ENCODE measurements around the gene AGL.

Gene AGL

DNA sequence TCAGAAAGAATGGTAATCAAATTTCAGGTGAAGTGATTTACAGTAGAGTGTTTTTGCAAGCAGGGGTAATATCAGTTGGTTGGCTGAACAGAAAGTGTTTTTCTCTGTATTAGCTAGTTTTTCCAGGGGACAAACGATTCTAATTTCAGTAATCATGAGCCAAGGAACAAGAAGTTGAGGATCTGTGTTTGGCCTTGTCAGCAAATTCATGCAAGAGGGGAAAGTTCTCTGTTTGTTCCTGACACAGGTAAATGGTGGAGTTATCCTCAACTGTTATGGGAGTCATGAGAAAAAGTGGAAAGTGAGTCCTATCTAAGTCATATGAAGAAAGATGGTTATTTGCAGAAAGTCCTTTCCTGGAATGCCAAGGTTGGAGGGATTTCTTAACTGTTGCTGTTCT is 95.0 kb downstream of the AGL start:
- no peaks in the 10 kb centered on the region for H3K36me3 ChIP-seq (replicated peaks; ENCODE audit: insufficient read depth, low read length)
- no peak overlapping the region for H3K4me3 ChIP-seq (ENCODE audit: low read length)
- H3K27ac ChIP-seq (ENCODE audit: low read length), result no peak overlapping the region
- TF ChIP-seq EZH2 (optimal IDR thresholded peaks at IDR 0.05; ENCODE audit: low read depth, low read length), result no peak
- no peak for TF ChIP-seq EZH2phosphoT487 (IDR thresholded peaks at IDR 0.05; ENCODE audit: low read length)
- TF ChIP-seq, protein P1, sequence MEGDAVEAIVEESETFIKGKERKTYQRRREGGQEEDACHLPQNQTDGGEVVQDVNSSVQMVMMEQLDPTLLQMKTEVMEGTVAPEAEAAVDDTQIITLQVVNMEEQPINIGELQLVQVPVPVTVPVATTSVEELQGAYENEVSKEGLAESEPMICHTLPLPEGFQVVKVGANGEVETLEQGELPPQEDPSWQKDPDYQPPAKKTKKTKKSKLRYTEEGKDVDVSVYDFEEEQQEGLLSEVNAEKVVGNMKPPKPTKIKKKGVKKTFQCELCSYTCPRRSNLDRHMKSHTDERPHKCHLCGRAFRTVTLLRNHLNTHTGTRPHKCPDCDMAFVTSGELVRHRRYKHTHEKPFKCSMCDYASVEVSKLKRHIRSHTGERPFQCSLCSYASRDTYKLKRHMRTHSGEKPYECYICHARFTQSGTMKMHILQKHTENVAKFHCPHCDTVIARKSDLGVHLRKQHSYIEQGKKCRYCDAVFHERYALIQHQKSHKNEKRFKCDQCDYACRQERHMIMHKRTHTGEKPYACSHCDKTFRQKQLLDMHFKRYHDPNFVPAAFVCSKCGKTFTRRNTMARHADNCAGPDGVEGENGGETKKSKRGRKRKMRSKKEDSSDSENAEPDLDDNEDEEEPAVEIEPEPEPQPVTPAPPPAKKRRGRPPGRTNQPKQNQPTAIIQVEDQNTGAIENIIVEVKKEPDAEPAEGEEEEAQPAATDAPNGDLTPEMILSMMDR (IDR thresholded peaks at IDR 0.05; ENCODE audit: low read length), result no peak
- H4K20me1 ChIP-seq (ENCODE audit: insufficient read depth, low read length), result no peaks in the 10 kb centered on the region
- H3K9ac ChIP-seq (ENCODE audit: low read length), result no peak overlapping the region
- H3F3A ChIP-seq (ENCODE audit: insufficient read depth, low read length), result no peaks in the 10 kb centered on the region
- H3K4me2 ChIP-seq (ENCODE audit: low read depth, low read length), result no peak overlapping the region
- H3K4me1 ChIP-seq (ENCODE audit: low read length), result no peaks in the 10 kb centered on the region
- H2AFZ ChIP-seq (ENCODE audit: low read length), result no peak overlapping the region
- DNase-seq, result no peak
- no peaks in the 10 kb centered on the region for H3K9me2 ChIP-seq (replicated peaks; ENCODE audit: insufficient read depth, low read length)
- H3K9me3 ChIP-seq (replicated peaks; ENCODE audit: insufficient read depth, low read length), result no peaks in the 10 kb centered on the region
- H3K79me2 ChIP-seq (ENCODE audit: low read length), result no peaks in the 10 kb centered on the region
- H3K27me3 ChIP-seq (replicated peaks; ENCODE audit: insufficient read depth, low read length), result no peaks in the 10 kb centered on the region

DNA sequence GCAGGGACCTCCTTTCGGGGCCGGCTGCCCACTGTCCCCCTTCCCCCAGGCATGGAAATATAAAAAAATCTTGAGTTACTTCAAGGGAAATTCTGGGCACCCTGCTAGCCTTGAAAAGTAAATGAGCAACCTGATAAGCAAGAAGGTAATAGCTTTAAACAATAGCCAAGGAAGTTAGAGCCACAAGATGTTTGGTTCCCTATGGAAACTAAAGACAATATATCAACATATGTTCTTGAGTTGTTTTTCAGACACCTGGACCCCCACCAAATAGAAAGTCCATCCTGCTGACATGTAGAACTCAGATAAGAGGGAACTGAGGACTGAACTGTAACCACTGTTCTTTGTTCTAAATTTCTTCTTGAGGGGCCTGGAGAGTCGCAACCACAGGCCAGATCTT is 100.3 kb downstream of the AGL start:
- Histone ChIP-seq H3K9me3 (replicated peaks; ENCODE audit: insufficient read depth, low read length) (no peaks in the 10 kb centered on the region), H4K20me1 (ENCODE audit: insufficient read depth, low read length) (no peaks in the 10 kb centered on the region), H3K27ac (ENCODE audit: low read length) (no peak overlapping the region), H3F3A (ENCODE audit: insufficient read depth, low read length) (no peaks in the 10 kb centered on the region), H3K4me3 (ENCODE audit: low read length) (no peak overlapping the region), H3K9ac (ENCODE audit: low read length) (no peak overlapping the region), H3K4me1 (ENCODE audit: low read length) (no peaks in the 10 kb centered on the region), H2AFZ (ENCODE audit: low read length) (no peak overlapping the region), H3K36me3 (replicated peaks; ENCODE audit: insufficient read depth, low read length) (no peaks in the 10 kb centered on the region), H3K27me3 (replicated peaks; ENCODE audit: insufficient read depth, low read length) (no peaks in the 10 kb centered on the region), H3K4me2 (ENCODE audit: low read depth, low read length) (no peak overlapping the region), H3K9me2 (replicated peaks; ENCODE audit: insufficient read depth, low read length) (no peaks in the 10 kb centered on the region), H3K79me2 (ENCODE audit: low read length) (no peaks in the 10 kb centered on the region)
- no peak for DNase-seq
- TF ChIP-seq EZH2phosphoT487 (IDR thresholded peaks at IDR 0.05; ENCODE audit: low read length) (no peak), EZH2 (optimal IDR thresholded peaks at IDR 0.05; ENCODE audit: low read depth, low read length) (no peak)
- TF ChIP-seq, protein P1 (IDR thresholded peaks at IDR 0.05; ENCODE audit: low read length), result no peak

DNA sequence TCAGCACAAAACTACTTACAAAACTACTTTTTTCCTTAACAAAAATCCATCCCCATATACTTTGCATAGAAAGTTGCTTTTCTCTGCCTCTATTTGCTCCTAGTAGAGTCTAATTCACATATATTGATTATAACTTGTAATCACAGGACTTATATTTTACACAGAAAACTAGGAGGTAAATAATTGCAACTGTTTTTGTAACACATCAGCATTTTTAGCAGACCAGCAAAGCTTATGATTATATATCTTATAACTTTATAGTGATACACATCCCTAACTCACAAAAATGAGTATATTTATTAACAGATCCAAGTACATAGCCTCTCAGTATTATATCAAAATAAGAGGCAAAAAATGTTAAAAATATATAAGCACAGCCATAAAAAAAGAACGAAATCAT is 102.4 kb downstream of the AGL start:
- no peak overlapping the region for H3K4me3 ChIP-seq (ENCODE audit: low read length)
- no peaks in the 10 kb centered on the region for H3K9me3 ChIP-seq (replicated peaks; ENCODE audit: insufficient read depth, low read length)
- no peak overlapping the region for H3K9ac ChIP-seq (ENCODE audit: low read length)
- H3K4me1 ChIP-seq (ENCODE audit: low read length), result no peaks in the 10 kb centered on the region
- no peak overlapping the region for H3K4me2 ChIP-seq (ENCODE audit: low read depth, low read length)
- no peaks in the 10 kb centered on the region for H3F3A ChIP-seq (ENCODE audit: insufficient read depth, low read length)
- no peak overlapping the region for H2AFZ ChIP-seq (ENCODE audit: low read length)
- TF ChIP-seq EZH2 (optimal IDR thresholded peaks at IDR 0.05; ENCODE audit: low read depth, low read length) (no peak), EZH2phosphoT487 (IDR thresholded peaks at IDR 0.05; ENCODE audit: low read length) (no peak)
- TF ChIP-seq, protein P1 (IDR thresholded peaks at IDR 0.05; ENCODE audit: low read length), result no peak
- H3K79me2 ChIP-seq (ENCODE audit: low read length), result no peaks in the 10 kb centered on the region
- no peak overlapping the region for H3K27ac ChIP-seq (ENCODE audit: low read length)
- no peaks in the 10 kb centered on the region for H4K20me1 ChIP-seq (ENCODE audit: insufficient read depth, low read length)
- no peaks in the 10 kb centered on the region for H3K9me2 ChIP-seq (replicated peaks; ENCODE audit: insufficient read depth, low read length)
- no peaks in the 10 kb centered on the region for H3K27me3 ChIP-seq (replicated peaks; ENCODE audit: insufficient read depth, low read length)
- DNase-seq, result no peak
- no peaks in the 10 kb centered on the region for H3K36me3 ChIP-seq (replicated peaks; ENCODE audit: insufficient read depth, low read length)
